Loucy (cell line): Measurements from ENCODE around the gene TRMT44.

Source experiments
- H2AFZ ChIP-seq: fragments of 200-600 bp; sonication (generic); 2 replicates; pipeline ENCODE4 v1.6.0; 2016; ENCODE audit warnings: antibody characterized with exemption, mild to moderate bottlenecking, low read length, moderate library complexity
- H3F3A ChIP-seq: fragments of 200-600 bp; 2 replicates; pipeline ENCODE4 v1.6.0; 2016; ENCODE audit warnings: antibody characterized with exemption, low read depth, mild to moderate bottlenecking
- H3K27me3 ChIP-seq: fragments of 200-600 bp; sonication (generic); 2 replicates; pipeline ENCODE4 v1.6.1; 2014; ENCODE audit warnings: low read length, mild to moderate bottlenecking; ENCODE audit not compliant: insufficient read depth, poor library complexity, severe bottlenecking
- H3K36me3 ChIP-seq: fragments of 200-600 bp; sonication (generic); 2 replicates; pipeline ENCODE4 v1.6.1; 2016; ENCODE audit warnings: low read length; ENCODE audit not compliant: insufficient read depth
- H3K4me1 ChIP-seq: fragments of 200-600 bp; sonication (generic); 2 replicates; pipeline ENCODE4 v1.5.1; 2014; ENCODE audit warnings: low read length, mild to moderate bottlenecking; ENCODE audit not compliant: insufficient read depth, poor library complexity, severe bottlenecking
- H3K4me2 ChIP-seq: fragments of 200-600 bp; sonication (generic); 2 replicates; pipeline ENCODE4 v1.6.0; 2014; ENCODE audit warnings: antibody characterized with exemption, low read length, low read depth, mild to moderate bottlenecking; ENCODE audit not compliant: poor library complexity, severe bottlenecking
- H3K4me3 ChIP-seq: fragments of 200-600 bp; sonication (generic); 2 replicates; pipeline ENCODE4 v1.5.1; 2014; ENCODE audit warnings: low read length, mild to moderate bottlenecking, mixed read lengths; ENCODE audit not compliant: poor library complexity, severe bottlenecking
- H3K79me2 ChIP-seq: fragments of 200-600 bp; sonication (generic); 2 replicates; pipeline ENCODE4 v1.6.1; 2014; ENCODE audit warnings: low read length; ENCODE audit not compliant: insufficient read depth
- H3K9ac ChIP-seq: fragments of 200-600 bp; sonication (generic); 2 replicates; pipeline ENCODE4 v1.6.0; 2014; ENCODE audit warnings: mild to moderate bottlenecking, low read depth, low read length, moderate library complexity; ENCODE audit not compliant: poor library complexity, severe bottlenecking
- H3K9me2 ChIP-seq: fragments of 200-600 bp; sonication (generic); replicated peaks from 2 replicates; pipeline ENCODE4 v1.6.1; 2016; ENCODE audit warnings: low read depth, low read length, mixed read lengths
- H3K9me3 ChIP-seq: fragments of 200-600 bp; sonication (generic); 2 replicates; pipeline ENCODE4 v1.6.1; 2014; ENCODE audit warnings: mild to moderate bottlenecking, antibody characterized with exemption, low read length, low read depth; ENCODE audit not compliant: insufficient read depth
- H4K20me1 ChIP-seq: fragments of 200-600 bp; sonication (generic); 2 replicates; pipeline ENCODE4 v1.6.0; 2014; ENCODE audit warnings: antibody characterized with exemption, low read length, mild to moderate bottlenecking; ENCODE audit not compliant: insufficient read depth, poor library complexity, severe bottlenecking
- CTCF ChIP-seq: fragments of 200-600 bp; sonication (generic); conservative IDR thresholded peaks from 2 replicates; pipeline ENCODE4 v1.5.1; 2014; ENCODE audit warnings: mild to moderate bottlenecking, antibody characterized with exemption, low read length
- EZH2phosphoT487 ChIP-seq: fragments of 200-600 bp; IDR thresholded peaks from 2 replicates; pipeline ENCODE4 v1.6.1; 2018; ENCODE audit warnings: antibody characterized with exemption, mild to moderate bottlenecking, moderate library complexity, borderline replicate concordance

The TRMT44 gene

DNA sequence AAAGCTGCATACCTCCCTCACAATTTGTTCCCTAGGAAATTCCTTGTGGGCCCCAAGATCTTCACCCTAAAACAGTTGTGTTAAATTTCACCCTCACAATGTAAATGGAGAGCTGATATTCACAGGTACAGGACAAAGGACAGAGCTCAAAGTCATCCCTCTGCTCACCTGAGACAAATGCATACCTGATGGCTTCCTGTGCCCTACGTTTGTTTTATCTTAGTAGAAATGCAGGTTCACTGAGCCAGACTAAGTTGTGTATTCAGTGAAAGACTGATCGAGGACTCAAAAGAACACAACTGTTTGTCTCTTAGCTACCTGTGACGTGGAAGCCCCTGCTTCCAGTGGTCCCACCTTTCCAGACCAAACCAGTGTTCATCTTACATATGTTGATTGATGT, 53.6 kb downstream of the TRMT44 start:
- no peak overlapping the region for H3K4me2 ChIP-seq

DNA sequence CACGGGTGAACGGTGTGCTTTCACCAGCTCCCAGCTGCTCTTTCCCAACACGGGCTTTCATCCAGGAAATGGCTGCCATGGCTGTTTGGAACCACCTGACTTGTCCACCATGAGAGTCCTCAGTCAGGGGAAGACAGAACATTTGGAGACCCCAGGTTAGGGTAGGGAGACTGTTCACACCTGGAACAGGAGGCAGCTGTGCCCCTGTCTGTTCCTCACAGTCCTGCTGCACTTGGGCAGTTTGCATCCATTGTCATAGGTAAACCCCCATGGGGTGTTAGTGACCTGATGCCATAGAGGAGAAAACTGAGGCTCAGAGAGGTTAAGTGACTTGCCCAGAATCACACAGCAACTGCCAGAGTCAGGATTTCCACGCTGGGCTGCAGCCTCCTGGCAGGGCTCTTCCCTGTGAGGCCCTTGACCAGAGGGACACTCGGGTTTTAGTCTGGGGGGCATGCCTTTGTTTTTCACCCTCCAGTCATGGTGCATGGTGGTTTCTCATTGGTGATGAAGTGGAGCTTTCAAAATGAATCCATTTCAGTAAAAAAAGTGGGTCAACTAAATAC, 54.5 kb downstream of the TRMT44 start:
- H3K4me3 ChIP-seq: no peak overlapping the region
- H3F3A ChIP-seq: no peaks in the 10 kb centered on the region
- no peaks in the 10 kb centered on the region for H3K9me2 ChIP-seq
- no peaks in the 10 kb centered on the region for H4K20me1 ChIP-seq
- no peak overlapping the region for H3K4me2 ChIP-seq
- no peak overlapping the region for H3K9ac ChIP-seq
- no peaks in the 10 kb centered on the region for H3K27me3 ChIP-seq
- H3K4me1 ChIP-seq: no peaks in the 10 kb centered on the region
- H3K9me3 ChIP-seq: peaks cover 10% of the 10 kb centered on the region; the same call in 1 of the 2 replicates
- no peaks in the 10 kb centered on the region for H3K79me2 ChIP-seq
- no peaks in the 10 kb centered on the region for H3K36me3 ChIP-seq
- H2AFZ ChIP-seq: no peak overlapping the region
- TF ChIP-seq CTCF (no peak), EZH2phosphoT487 (no peak)

More for the DNA sequence above, 53.6 kb downstream of the TRMT44 start:
- Histone ChIP-seq H3K9me3 (peaks cover 10% of the 10 kb centered on the region; the same call in 1 of the 2 replicates), H3K9me2 (no peaks in the 10 kb centered on the region), H3K27me3 (no peaks in the 10 kb centered on the region), H3K4me3 (no peak overlapping the region), H3K4me1 (no peaks in the 10 kb centered on the region), H3K79me2 (no peaks in the 10 kb centered on the region), H3K36me3 (no peaks in the 10 kb centered on the region), H4K20me1 (no peaks in the 10 kb centered on the region), H2AFZ (no peak overlapping the region), H3K9ac (no peak overlapping the region), H3F3A (no peaks in the 10 kb centered on the region)
- no peak for TF ChIP-seq CTCF
- no peak for TF ChIP-seq EZH2phosphoT487

DNA sequence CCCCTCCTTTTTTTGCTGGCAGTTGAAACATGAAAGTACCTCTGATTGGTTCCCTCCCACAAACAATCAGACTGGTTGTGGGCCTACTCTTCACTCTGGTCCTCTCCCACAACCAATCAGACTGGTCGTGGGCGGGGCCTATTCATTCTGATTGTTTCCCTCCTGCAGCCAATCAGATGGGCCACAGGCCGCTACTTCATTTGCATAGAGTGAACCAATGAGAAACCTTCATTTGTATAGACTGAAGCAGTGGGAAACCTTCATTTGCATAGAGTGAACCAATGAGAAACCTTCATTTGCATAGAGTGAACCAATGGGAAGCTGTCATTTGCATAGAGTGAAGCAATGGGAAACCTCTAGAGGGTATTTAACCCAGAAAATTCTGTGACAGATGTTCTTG, 55.2 kb downstream of the TRMT44 start:
- no peaks in the 10 kb centered on the region for H3K36me3 ChIP-seq
- H3K79me2 ChIP-seq: no peaks in the 10 kb centered on the region
- no peak for TF ChIP-seq EZH2phosphoT487
- no peaks in the 10 kb centered on the region for H4K20me1 ChIP-seq
- peaks cover 10% of the 10 kb centered on the region; the same call in 1 of the 2 replicates for H3K9me3 ChIP-seq
- H3K9ac ChIP-seq: no peak overlapping the region
- no peak overlapping the region for H3K4me2 ChIP-seq
- no peak overlapping the region for H2AFZ ChIP-seq
- no peaks in the 10 kb centered on the region for H3K27me3 ChIP-seq
- no peaks in the 10 kb centered on the region for H3F3A ChIP-seq
- no peak overlapping the region for H3K4me3 ChIP-seq
- H3K9me2 ChIP-seq: no peaks in the 10 kb centered on the region
- no peaks in the 10 kb centered on the region for H3K4me1 ChIP-seq

DNA sequence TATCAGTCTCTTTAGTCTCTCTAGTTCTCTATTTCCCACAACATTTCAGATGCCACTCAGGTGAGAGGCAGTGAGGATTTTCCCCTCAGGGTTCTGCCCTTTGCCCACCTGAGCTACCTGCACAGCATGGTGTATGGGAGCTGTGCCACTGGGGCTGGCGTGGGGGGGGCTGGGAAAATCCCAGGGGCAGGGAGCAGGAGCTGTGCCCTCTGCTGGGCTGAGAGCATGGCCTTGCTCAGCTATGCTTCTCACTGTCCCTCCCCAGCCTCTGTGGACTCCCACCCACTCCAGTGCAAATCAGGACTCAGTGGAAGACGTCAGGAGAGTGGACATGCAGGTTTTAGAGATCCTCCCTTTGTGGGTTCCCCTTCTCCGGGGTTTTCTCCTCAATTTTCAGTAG, 57.2 kb downstream of the TRMT44 start:
- Histone ChIP-seq H3K79me2 (no peaks in the 10 kb centered on the region), H3K4me1 (no peaks in the 10 kb centered on the region), H4K20me1 (no peaks in the 10 kb centered on the region), H3K9me2 (no peaks in the 10 kb centered on the region), H3K9me3 (peaks cover 11% of the 10 kb centered on the region; the same call in 1 of the 2 replicates), H3K9ac (no peak overlapping the region), H3K4me3 (no peak overlapping the region), H3K27me3 (no peaks in the 10 kb centered on the region), H3F3A (no peaks in the 10 kb centered on the region), H3K4me2 (no peak overlapping the region), H3K36me3 (no peaks in the 10 kb centered on the region), H2AFZ (no peak overlapping the region)
- TF ChIP-seq CTCF: no peak
